GM13976 (cell line): ENCODE measurements around the gene NCAM1.

ENCODE experiments used
- DNase-seq: peaks from one replicate; pipeline ENCODE4 v3.0.0; 2012; ENCODE audit warnings: low spot score
- CTCF ChIP-seq: IDR thresholded peaks from 2 replicates; pipeline ENCODE4 v1.5.1; 2012; ENCODE audit warnings: borderline replicate concordance, mild to moderate bottlenecking; ENCODE audit not compliant: insufficient read depth; ENCODE audit errors: extremely low read depth, missing control alignments, control extremely low read depth
- in situ Hi-C: fragments of 300-500 bp; cut with MboI; formaldehyde crosslinking; loops from one replicate; pipeline ENCODE4 v1.12.0; 2022; ENCODE audit warnings: low sequenced_read_pairs, mixed read lengths, inconsistent platforms; ENCODE audit not compliant: unreplicated experiment

Gene NCAM1

GRCh38 chr11:113023986-113024385, 62.8 kb downstream of the NCAM1 start:
- no peak for DNase-seq
- no peak for TF ChIP-seq CTCF
- in situ Hi-C loops = no loop called here

GRCh38 chr11:113026778-113027177, 65.6 kb downstream of the NCAM1 start:
- no peak for DNase-seq
- in situ Hi-C loops = no loop called here
- no peak for TF ChIP-seq CTCF

GRCh38 chr11:113034576-113034975, 73.4 kb downstream of the NCAM1 start:
- in situ Hi-C loops = no loop called here
- no peak for DNase-seq
- TF ChIP-seq CTCF = no peak

GRCh38 chr11:113035708-113036107, 74.5 kb downstream of the NCAM1 start:
- in situ Hi-C loops = no loop called here
- no peak for TF ChIP-seq CTCF
- DNase-seq = no peak

GRCh38 chr11:113043698-113044097, 82.5 kb downstream of the NCAM1 start:
- no peak for TF ChIP-seq CTCF
- no peak for DNase-seq
- in situ Hi-C loops = no loop called here

- in situ Hi-C loops = no loop called here
- no peak for TF ChIP-seq CTCF
- no peak for DNase-seq
Observed at GRCh38 chr11:113045146-113045545, 83.9 kb downstream of the NCAM1 start.

- in situ Hi-C loops = no loop called here
- no peak for TF ChIP-seq CTCF
- no peak for DNase-seq
Observed at GRCh38 chr11:113046866-113047265, 85.6 kb downstream of the NCAM1 start.
